ENCODE results near the gene PTGES2. TPM values are rescaled to one million over a fixed set of nuclear protein-coding genes. Genes with fewer than 3 reads are reported as not detected.

PTGES2 gene
- total RNA-seq, 1 donor from 2014 or later: 44.1 TPM

DNA sequence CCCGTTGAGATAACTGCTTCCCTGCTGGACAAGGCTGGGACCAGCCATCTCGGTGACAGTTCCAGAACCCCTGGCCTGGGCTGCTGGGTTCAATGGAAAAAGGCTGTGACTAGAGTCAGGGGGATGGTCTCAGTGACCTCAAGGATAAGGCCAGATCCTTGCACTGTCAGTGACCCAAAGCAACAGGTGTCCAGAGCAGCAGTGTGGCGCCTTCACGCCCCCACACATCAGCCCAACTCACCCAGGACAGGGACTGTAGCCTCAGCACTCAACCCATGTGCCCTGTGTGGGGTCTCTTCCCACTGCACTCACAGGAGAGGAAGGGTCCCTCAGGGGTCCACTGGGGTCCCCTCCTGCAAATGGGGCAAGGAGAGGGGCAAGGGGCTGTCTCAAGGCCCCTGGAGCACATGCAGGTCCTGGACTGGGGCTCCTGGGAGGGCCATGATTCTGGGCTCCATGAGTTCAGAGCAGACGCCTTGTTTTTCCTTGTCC is 21.0 kb upstream of the PTGES2 start:
- Histone ChIP-seq H2AFZ (ENCODE audit: low read depth, low read length) (no peak overlapping the region), H4K20me1 (ENCODE audit: insufficient read depth, low read length) (no peaks in the 10 kb centered on the region), H3K4me1 (ENCODE audit: insufficient read depth, low read length) (no peaks in the 10 kb centered on the region), H3K79me2 (ENCODE audit: insufficient read depth, low read length) (no peaks in the 10 kb centered on the region), H3K9me3 (ENCODE audit: insufficient read depth, low read depth, low read length) (no peaks in the 10 kb centered on the region), H3K4me2 (ENCODE audit: low read length) (no peak overlapping the region), H3K9ac (ENCODE audit: low read length) (no peak overlapping the region), H3K27ac (ENCODE audit: low read depth, low read length) (no peak overlapping the region), H3K4me3 (ENCODE audit: insufficient read depth, low read depth, low read length) (no peak overlapping the region), H3K27me3 (ENCODE audit: insufficient read depth, low read length) (no peaks in the 10 kb centered on the region), H3K36me3 (ENCODE audit: insufficient read depth, low read length) (no peaks in the 10 kb centered on the region)
- no peak for TF ChIP-seq EZH2 (IDR thresholded peaks at IDR 0.05; ENCODE audit: insufficient read depth, low read length)
- TF ChIP-seq, protein P1, sequence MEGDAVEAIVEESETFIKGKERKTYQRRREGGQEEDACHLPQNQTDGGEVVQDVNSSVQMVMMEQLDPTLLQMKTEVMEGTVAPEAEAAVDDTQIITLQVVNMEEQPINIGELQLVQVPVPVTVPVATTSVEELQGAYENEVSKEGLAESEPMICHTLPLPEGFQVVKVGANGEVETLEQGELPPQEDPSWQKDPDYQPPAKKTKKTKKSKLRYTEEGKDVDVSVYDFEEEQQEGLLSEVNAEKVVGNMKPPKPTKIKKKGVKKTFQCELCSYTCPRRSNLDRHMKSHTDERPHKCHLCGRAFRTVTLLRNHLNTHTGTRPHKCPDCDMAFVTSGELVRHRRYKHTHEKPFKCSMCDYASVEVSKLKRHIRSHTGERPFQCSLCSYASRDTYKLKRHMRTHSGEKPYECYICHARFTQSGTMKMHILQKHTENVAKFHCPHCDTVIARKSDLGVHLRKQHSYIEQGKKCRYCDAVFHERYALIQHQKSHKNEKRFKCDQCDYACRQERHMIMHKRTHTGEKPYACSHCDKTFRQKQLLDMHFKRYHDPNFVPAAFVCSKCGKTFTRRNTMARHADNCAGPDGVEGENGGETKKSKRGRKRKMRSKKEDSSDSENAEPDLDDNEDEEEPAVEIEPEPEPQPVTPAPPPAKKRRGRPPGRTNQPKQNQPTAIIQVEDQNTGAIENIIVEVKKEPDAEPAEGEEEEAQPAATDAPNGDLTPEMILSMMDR (IDR thresholded peaks at IDR 0.05; ENCODE audit: insufficient read depth, low read depth, low read length): no peak
- Mint-ChIP-seq H3K27ac (ENCODE audit: unreplicated experiment) (no peak overlapping the region), H3K4me3 (ENCODE audit: unreplicated experiment) (no peak overlapping the region), H3K9me3 (ENCODE audit: unreplicated experiment) (no peaks in the 10 kb centered on the region), H3K36me3 (ENCODE audit: low read depth, unreplicated experiment) (no peaks in the 10 kb centered on the region), H3K27me3 (ENCODE audit: low read depth, unreplicated experiment) (peaks cover 42% of the 10 kb centered on the region), H3K4me1 (ENCODE audit: low read depth, unreplicated experiment) (peaks cover 6% of the 10 kb centered on the region)
- no peak for DNase-seq (ENCODE audit: low read depth)
- no peak for FAIRE-seq

DNA sequence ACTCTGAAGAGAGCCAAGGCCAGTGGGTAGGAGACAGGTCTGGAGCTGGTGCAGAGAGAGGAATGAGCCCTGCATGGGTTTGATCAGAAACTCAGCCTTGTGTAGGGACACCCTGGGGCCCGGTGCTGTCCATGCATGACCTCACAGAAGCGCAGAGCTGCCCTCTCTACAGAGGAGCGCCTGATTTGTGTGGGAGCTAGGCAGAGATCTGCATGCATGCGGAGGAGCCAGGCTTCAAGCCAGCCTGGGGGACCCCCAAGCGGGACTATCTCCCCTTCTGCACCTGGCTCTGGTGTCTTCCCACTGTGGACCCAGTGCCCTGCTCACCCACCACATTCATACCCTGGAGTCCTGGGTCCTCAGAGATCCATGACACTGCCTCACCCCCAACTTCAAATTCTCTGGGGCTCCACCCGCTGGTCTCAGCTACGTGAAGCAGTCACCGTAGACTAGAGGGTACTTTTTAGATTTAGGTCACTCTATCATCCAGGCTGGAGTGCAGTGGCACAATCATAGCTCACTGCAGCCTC is 19.1 kb upstream of the PTGES2 start:
- no peaks in the 10 kb centered on the region for H4K20me1 ChIP-seq (ENCODE audit: insufficient read depth, low read length)
- no peaks in the 10 kb centered on the region for H3K9me3 ChIP-seq (ENCODE audit: insufficient read depth, low read depth, low read length)
- Mint-ChIP-seq H3K4me1 (ENCODE audit: low read depth, unreplicated experiment) (peaks cover 6% of the 10 kb centered on the region), H3K4me3 (ENCODE audit: unreplicated experiment) (no peak overlapping the region), H3K36me3 (ENCODE audit: low read depth, unreplicated experiment) (no peaks in the 10 kb centered on the region), H3K27ac (ENCODE audit: unreplicated experiment) (no peak overlapping the region), H3K27me3 (ENCODE audit: low read depth, unreplicated experiment) (peaks cover 36% of the 10 kb centered on the region), H3K9me3 (ENCODE audit: unreplicated experiment) (no peaks in the 10 kb centered on the region)
- H3K36me3 ChIP-seq (ENCODE audit: insufficient read depth, low read length): no peaks in the 10 kb centered on the region
- no peaks in the 10 kb centered on the region for H3K4me1 ChIP-seq (ENCODE audit: insufficient read depth, low read length)
- TF ChIP-seq, protein P1 (IDR thresholded peaks at IDR 0.05; ENCODE audit: insufficient read depth, low read depth, low read length): no peak
- no peak for TF ChIP-seq EZH2 (IDR thresholded peaks at IDR 0.05; ENCODE audit: insufficient read depth, low read length)
- no peak overlapping the region for H3K27ac ChIP-seq (ENCODE audit: low read depth, low read length)
- FAIRE-seq: no peak
- no peak for DNase-seq (ENCODE audit: low read depth)
- no peak overlapping the region for H3K4me3 ChIP-seq (ENCODE audit: insufficient read depth, low read depth, low read length)
- H2AFZ ChIP-seq (ENCODE audit: low read depth, low read length): no peak overlapping the region
- no peaks in the 10 kb centered on the region for H3K27me3 ChIP-seq (ENCODE audit: insufficient read depth, low read length)
- H3K9ac ChIP-seq (ENCODE audit: low read length): no peak overlapping the region
- no peak overlapping the region for H3K4me2 ChIP-seq (ENCODE audit: low read length)
- H3K79me2 ChIP-seq (ENCODE audit: insufficient read depth, low read length): no peaks in the 10 kb centered on the region

DNA sequence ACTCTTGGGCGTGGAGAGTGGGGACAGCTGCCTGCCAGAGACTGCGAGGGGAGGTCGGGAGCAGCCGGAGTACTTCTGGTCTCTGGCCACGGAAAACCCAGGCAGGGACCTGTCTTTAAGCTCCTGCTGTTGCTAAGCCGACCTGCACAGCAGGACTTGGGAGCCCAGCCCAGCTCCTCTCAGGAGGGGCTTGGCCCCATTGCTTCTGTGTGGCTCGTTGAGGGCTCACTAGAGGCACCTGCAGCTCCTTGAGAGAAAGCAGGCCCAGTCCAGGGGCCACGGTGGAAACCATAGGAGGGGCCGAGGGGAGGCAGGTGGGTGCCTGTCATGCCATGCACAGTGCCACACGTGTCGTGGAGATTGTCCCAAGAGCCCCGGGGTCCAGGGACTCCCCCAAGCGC is 18.4 kb upstream of the PTGES2 start:
- H3K4me1 Mint-ChIP-seq (ENCODE audit: low read depth, unreplicated experiment): peaks cover 6% of the 10 kb centered on the region
- H3K79me2 ChIP-seq (ENCODE audit: insufficient read depth, low read length): no peaks in the 10 kb centered on the region
- H3K27ac ChIP-seq (ENCODE audit: low read depth, low read length): no peak overlapping the region
- no peaks in the 10 kb centered on the region for H3K36me3 ChIP-seq (ENCODE audit: insufficient read depth, low read length)
- H3K9me3 Mint-ChIP-seq (ENCODE audit: unreplicated experiment): no peaks in the 10 kb centered on the region
- no peak overlapping the region for H3K4me2 ChIP-seq (ENCODE audit: low read length)
- H3K4me3 Mint-ChIP-seq (ENCODE audit: unreplicated experiment): no peak overlapping the region
- peaks cover 32% of the 10 kb centered on the region for H3K27me3 Mint-ChIP-seq (ENCODE audit: low read depth, unreplicated experiment)
- H3K4me1 ChIP-seq (ENCODE audit: insufficient read depth, low read length): no peaks in the 10 kb centered on the region
- no peak overlapping the region for H3K4me3 ChIP-seq (ENCODE audit: insufficient read depth, low read depth, low read length)
- FAIRE-seq: no peak
- no peak overlapping the region for H3K27ac Mint-ChIP-seq (ENCODE audit: unreplicated experiment)
- DNase-seq (ENCODE audit: low read depth): no peak
- H3K36me3 Mint-ChIP-seq (ENCODE audit: low read depth, unreplicated experiment): no peaks in the 10 kb centered on the region
- no peaks in the 10 kb centered on the region for H3K27me3 ChIP-seq (ENCODE audit: insufficient read depth, low read length)
- H4K20me1 ChIP-seq (ENCODE audit: insufficient read depth, low read length): no peaks in the 10 kb centered on the region
- TF ChIP-seq EZH2 (IDR thresholded peaks at IDR 0.05; ENCODE audit: insufficient read depth, low read length): no peak
- TF ChIP-seq, protein P1 (IDR thresholded peaks at IDR 0.05; ENCODE audit: insufficient read depth, low read depth, low read length): no peak
- H3K9ac ChIP-seq (ENCODE audit: low read length): no peak overlapping the region
- no peak overlapping the region for H2AFZ ChIP-seq (ENCODE audit: low read depth, low read length)
- no peaks in the 10 kb centered on the region for H3K9me3 ChIP-seq (ENCODE audit: insufficient read depth, low read depth, low read length)
